ENCODE data around the gene FBXW10.
"Not testable (repeated sequence)": the region's sequence is repeated elsewhere in the genome, so short reads cannot be mapped to it uniquely, and the experiment has no call there.

DNA sequence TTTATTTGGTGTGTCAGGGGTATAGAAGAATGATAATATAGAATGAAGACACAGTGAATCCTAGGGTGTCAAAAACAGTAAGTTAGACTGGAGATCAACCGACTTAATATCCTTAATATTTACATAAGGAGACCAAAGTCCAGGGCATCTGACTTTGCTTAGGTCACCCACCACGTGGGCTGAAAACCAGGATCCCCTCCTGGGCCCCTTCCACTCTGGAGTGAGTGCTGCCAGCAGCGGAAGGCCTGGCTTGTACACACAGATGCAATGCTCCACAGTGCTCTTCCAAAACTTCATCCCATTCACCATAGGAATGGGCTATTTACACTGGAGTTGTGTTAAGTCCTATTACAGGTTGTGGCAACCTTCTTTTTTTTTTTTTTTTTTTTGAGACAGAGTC, 2.7 kb downstream of the FBXW10 start:
- TF ChIP-seq CTCF, POLR2A (IDR thresholded peaks at IDR 0.05): not testable (repeated sequence)
